HepG2 (cell line): ENCODE measurements around the gene RNF213. TPM values are rescaled to one million over a fixed set of nuclear protein-coding genes. Genes with fewer than 3 reads are reported as not detected.

Experiments used
- BRF2 ChIP-seq: sonication (generic); formaldehyde crosslinking; IDR thresholded peaks from 2 replicates; pipeline ENCODE4 v1.8.1; 2022; ENCODE audit warnings: mild to moderate bottlenecking, missing genetic modification reagents
- CEBPB ChIP-seq: IDR thresholded peaks from 2 replicates; pipeline ENCODE4 v1.6.1; 2011; ENCODE audit warnings: low read depth, low read length, improper control_type of control experiment, borderline replicate concordance
- DMTF1 ChIP-seq: sonication (generic); formaldehyde crosslinking; IDR thresholded peaks from 2 replicates; pipeline ENCODE4 v1.4.0; 2020; ENCODE audit warnings: mild to moderate bottlenecking, missing genetic modification reagents
- FOXM1 ChIP-seq: sonication (generic); formaldehyde crosslinking; IDR thresholded peaks from 2 replicates; pipeline ENCODE4 v1.5.0; 2020; ENCODE audit warnings: missing genetic modification reagents
- HMG20B ChIP-seq: conservative IDR thresholded peaks from 2 replicates; pipeline ENCODE4 v1.6.1; 2016; ENCODE audit warnings: missing genetic modification reagents, missing compliant biosample characterization
- KAT8 ChIP-seq: IDR thresholded peaks from 2 replicates; pipeline ENCODE4 v1.6.1; 2016; ENCODE audit warnings: missing genetic modification reagents, missing compliant biosample characterization
- NFRKB ChIP-seq: fragments of 450-650 bp; IDR thresholded peaks from 2 replicates; pipeline ENCODE4 v1.6.1; 2017
- RELA ChIP-seq: sonication (generic); formaldehyde crosslinking; IDR thresholded peaks from 2 replicates; pipeline ENCODE4 v1.4.0; 2020; ENCODE audit warnings: missing genetic modification reagents
- RORA ChIP-seq: sonication (generic); formaldehyde crosslinking; IDR thresholded peaks from 2 replicates; pipeline ENCODE4 v1.5.0; 2020; ENCODE audit warnings: mild to moderate bottlenecking, missing genetic modification reagents, moderate library complexity
- THAP8 ChIP-seq: sonication (generic); formaldehyde crosslinking; IDR thresholded peaks from 2 replicates; pipeline ENCODE4 v1.5.1; 2020; ENCODE audit warnings: missing genetic modification reagents, mild to moderate bottlenecking, borderline replicate concordance
- ZFP36 ChIP-seq: fragments of 150-350 bp; IDR thresholded peaks from 2 replicates; pipeline ENCODE4 v1.6.1; 2018; ENCODE audit warnings: borderline replicate concordance, low read length, low read depth; ENCODE audit not compliant: partially characterized antibody
- ZFP82 ChIP-seq: sonication (generic); formaldehyde crosslinking; IDR thresholded peaks from 2 replicates; pipeline ENCODE4 v1.5.1; 2020; ENCODE audit warnings: mild to moderate bottlenecking, missing genetic modification reagents, borderline replicate concordance
- ZFYVE20 ChIP-seq: sonication (generic); formaldehyde crosslinking; IDR thresholded peaks from 2 replicates; pipeline ENCODE4 v1.8.0; 2023; ENCODE audit warnings: low read depth, mild to moderate bottlenecking, moderate library complexity, missing genetic modification reagents, borderline replicate concordance
- ZKSCAN1 ChIP-seq: fragments of 150-350 bp; IDR thresholded peaks from 2 replicates; pipeline ENCODE4 v1.6.1; 2014; ENCODE audit warnings: low read length
- ZNF615 ChIP-seq: sonication (generic); formaldehyde crosslinking; IDR thresholded peaks from 2 replicates; pipeline ENCODE4 v1.5.0; 2020; ENCODE audit warnings: mild to moderate bottlenecking, missing genetic modification reagents, borderline replicate concordance
- ZNF652 ChIP-seq: IDR thresholded peaks from 2 replicates; pipeline ENCODE4 v1.6.1; 2016; ENCODE audit warnings: low read depth, borderline replicate concordance
- ZNF792 ChIP-seq: IDR thresholded peaks from 2 replicates; pipeline ENCODE4 v1.6.1; 2016
- ZNF878 ChIP-seq: sonication (generic); formaldehyde crosslinking; IDR thresholded peaks from 2 replicates; pipeline ENCODE4 v1.8.1; 2023; ENCODE audit warnings: mild to moderate bottlenecking, missing genetic modification reagents, moderate library complexity
- polyA plus RNA-seq, 8 experiments: library from polyadenylated mRNA; depleted of rRNA in 3 of 8; stranded (reverse) in 7 of 8; unstranded in 1 of 8; fragments of >200 nt; fragmentation: Illumina TruSeq in 4 of 8; extraction: Trizol in 4 of 8; gene quantifications; 2 replicates each; pipeline versions ENCODE4 v1.2.1 to v1.2.3, GENCODE V29; 2011 to 2016; ENCODE audit warnings: low read depth in 4 of 8, missing spikeins in 1 of 8, mixed read lengths in 1 of 8; ENCODE audit not compliant: insufficient read depth in 1 of 8
- total RNA-seq, 5 experiments: library from RNA; depleted of rRNA; stranded (reverse); fragments of >200 nt; fragmentation: Illumina TruSeq; extraction: Trizol; gene quantifications; 2 replicates each; pipeline ENCODE4 v1.2.3, GENCODE V29; 2016; ENCODE audit warnings: low read depth in 1 of 5
- TF ChIP-seq, protein P1 (sequence below): sonication (generic); formaldehyde crosslinking; IDR thresholded peaks from 2 replicates; pipeline ENCODE4 v1.4.0; 2020; ENCODE audit warnings: mild to moderate bottlenecking, missing genetic modification reagents
- TF ChIP-seq, protein P2 (sequence below): sonication (generic); formaldehyde crosslinking; IDR thresholded peaks from 2 replicates; pipeline ENCODE4 v1.8.1; 2023; ENCODE audit warnings: mild to moderate bottlenecking, inconsistent platforms, moderate library complexity, missing genetic modification reagents, borderline replicate concordance

RNF213 gene
- total and polyA plus RNA-seq, 2 of the 13 experiments (the other 11 are each of a cell fraction or from before 2014, with no cell fraction given) = 38.6 to 38.7 TPM

DNA sequence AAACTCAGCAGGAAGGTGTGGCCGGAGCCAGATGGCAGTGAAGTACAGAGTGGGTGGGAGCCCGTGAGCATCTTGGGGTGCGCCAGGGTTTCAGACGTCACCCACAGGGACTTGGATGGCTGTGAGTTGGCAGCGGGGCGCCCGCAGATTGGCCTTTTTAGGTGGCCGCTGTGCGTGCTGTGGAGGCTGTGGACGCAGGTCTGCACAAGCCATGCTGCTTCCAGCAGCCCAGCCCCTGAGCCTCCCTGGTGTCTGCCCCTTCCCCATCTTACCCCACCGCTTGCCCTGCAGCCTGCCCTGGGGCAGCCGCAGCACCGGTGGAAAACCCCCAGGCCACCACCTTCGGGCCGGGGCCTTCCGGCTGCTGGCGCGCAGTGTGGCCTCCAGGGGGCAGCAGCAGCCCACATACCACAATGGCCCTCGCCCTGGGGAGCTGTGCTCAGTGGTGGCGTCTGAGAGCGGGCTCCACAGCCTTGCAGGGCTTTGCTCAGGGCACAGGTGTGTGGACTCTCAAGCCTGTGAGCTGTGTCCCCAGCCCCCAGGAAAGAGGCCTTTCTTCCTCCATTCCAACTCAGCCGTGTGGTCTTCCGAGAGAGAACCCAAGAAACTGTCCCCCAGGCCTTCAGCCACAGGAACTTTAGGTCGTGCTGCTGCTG is 166.1 kb downstream of the RNF213 start (continued):
- TF ChIP-seq, protein P1, sequence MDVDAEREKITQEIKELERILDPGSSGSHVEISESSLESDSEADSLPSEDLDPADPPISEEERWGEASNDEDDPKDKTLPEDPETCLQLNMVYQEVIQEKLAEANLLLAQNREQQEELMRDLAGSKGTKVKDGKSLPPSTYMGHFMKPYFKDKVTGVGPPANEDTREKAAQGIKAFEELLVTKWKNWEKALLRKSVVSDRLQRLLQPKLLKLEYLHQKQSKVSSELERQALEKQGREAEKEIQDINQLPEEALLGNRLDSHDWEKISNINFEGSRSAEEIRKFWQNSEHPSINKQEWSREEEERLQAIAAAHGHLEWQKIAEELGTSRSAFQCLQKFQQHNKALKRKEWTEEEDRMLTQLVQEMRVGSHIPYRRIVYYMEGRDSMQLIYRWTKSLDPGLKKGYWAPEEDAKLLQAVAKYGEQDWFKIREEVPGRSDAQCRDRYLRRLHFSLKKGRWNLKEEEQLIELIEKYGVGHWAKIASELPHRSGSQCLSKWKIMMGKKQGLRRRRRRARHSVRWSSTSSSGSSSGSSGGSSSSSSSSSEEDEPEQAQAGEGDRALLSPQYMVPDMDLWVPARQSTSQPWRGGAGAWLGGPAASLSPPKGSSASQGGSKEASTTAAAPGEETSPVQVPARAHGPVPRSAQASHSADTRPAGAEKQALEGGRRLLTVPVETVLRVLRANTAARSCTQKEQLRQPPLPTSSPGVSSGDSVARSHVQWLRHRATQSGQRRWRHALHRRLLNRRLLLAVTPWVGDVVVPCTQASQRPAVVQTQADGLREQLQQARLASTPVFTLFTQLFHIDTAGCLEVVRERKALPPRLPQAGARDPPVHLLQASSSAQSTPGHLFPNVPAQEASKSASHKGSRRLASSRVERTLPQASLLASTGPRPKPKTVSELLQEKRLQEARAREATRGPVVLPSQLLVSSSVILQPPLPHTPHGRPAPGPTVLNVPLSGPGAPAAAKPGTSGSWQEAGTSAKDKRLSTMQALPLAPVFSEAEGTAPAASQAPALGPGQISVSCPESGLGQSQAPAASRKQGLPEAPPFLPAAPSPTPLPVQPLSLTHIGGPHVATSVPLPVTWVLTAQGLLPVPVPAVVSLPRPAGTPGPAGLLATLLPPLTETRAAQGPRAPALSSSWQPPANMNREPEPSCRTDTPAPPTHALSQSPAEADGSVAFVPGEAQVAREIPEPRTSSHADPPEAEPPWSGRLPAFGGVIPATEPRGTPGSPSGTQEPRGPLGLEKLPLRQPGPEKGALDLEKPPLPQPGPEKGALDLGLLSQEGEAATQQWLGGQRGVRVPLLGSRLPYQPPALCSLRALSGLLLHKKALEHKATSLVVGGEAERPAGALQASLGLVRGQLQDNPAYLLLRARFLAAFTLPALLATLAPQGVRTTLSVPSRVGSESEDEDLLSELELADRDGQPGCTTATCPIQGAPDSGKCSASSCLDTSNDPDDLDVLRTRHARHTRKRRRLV = no peak
- TF ChIP-seq CEBPB (no peak), KAT8 (CRISPR knock-in tag) (peak; percentile 41; the same call in 1 of the 2 replicates), ZNF652 (CRISPR knock-in tag) (no peak), ZNF878 (CRISPR knock-in tag) (no peak), FOXM1 (CRISPR knock-in tag) (no peak), ZNF792 (0 out of 2 replicates have a peak, but pooled peaks have one; percentile 36), THAP8 (CRISPR knock-in tag) (no peak), RORA (CRISPR knock-in tag) (no peak), ZNF615 (no peak), ZFP36 (no peak), ZFP82 (CRISPR knock-in tag) (no peak), BRF2 (CRISPR knock-in tag) (no peak), NFRKB (no peak), DMTF1 (CRISPR knock-in tag) (no peak), ZFYVE20 (CRISPR knock-in tag) (no peak), RELA (CRISPR knock-in tag) (0 out of 2 replicates have a peak, but pooled peaks have one; percentile 71), ZKSCAN1 (no peak), HMG20B (CRISPR knock-in tag) (no peak)
- TF ChIP-seq, protein P2, sequence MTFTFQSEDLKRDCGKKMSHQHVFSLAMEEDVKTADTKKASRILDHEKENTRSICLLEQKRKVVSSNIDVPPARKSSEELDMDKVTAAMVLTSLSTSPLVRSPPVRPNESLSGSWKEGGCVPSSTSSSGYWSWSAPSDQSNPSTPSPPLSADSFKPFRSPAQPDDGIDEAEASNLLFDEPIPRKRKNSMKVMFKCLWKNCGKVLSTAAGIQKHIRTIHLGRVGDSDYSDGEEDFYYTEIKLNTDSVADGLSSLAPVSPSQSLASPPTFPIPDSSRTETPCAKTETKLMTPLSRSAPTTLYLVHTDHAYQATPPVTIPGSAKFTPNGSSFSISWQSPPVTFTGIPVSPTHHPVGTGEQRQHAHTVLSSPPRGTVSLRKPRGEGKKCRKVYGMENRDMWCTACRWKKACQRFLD = no peak
